HepG2 (cell line): ENCODE data around the gene CLCNKA. TPM values are rescaled to one million over a fixed set of nuclear protein-coding genes. Genes with fewer than 3 reads are reported as not detected.

Source experiments
- ATAC-seq: fragments of 200-7000 bp; cut with Tn5 transposase; 3 replicates; pipeline ENCODE4 v1.9.1; 2020; ENCODE audit warnings: mild to moderate bottlenecking, moderate library complexity
- BruUV-seq: library from RNA; stranded (reverse); fragments of 400-500 nt; replicated peaks from 2 replicates; lab custom pipeline; 2021; lab: Mats Ljungman, UMichigan
- CTCF ChIA-PET: fragments of 300-600 bp; formaldehyde crosslinking; extraction: SDS; loops from one replicate; lab custom pipeline; 2021; ENCODE audit warnings: low total read pairs, inconsistent platforms, low intra/inter-chr PET ratio; lab: Yijun Ruan, JAX
- POLR2A ChIA-PET: fragments of 350-600 bp; sonication (Branson Sonifier 250); formaldehyde crosslinking; loops from one replicate; lab custom pipeline; 2020; ENCODE audit warnings: antibody characterized with exemption, inconsistent platforms; lab: Yijun Ruan, JAX
- DNase-seq: peaks from one replicate; pipeline ENCODE4 v3.0.0-alpha.2; 2015; ENCODE audit warnings: low spot score
- FAIRE-seq: peaks from 3 replicates; lab custom pipeline; 2011; peaks lifted over from hg19 to GRCh38; lab: Jason Lieb, UNC
- H2AFZ ChIP-seq: one replicate; pipeline ENCODE4 v1.6.1; 2011; ENCODE audit warnings: low read length, inconsistent platforms
- H3K27ac ChIP-seq: fragments of 300-600 bp; 3 replicates; pipeline ENCODE4 v1.8.0; 2011; ENCODE audit warnings: mixed run types, mild to moderate bottlenecking, mixed read lengths, low read length, inconsistent platforms; ENCODE audit not compliant: insufficient read depth; ENCODE audit errors: extremely low read length
- H3K27me3 ChIP-seq, 2 experiments: fragments of 200-600 bp in 1 of 2; 2 replicates in 1 of 2; 3 replicates in 1 of 2; pipeline versions ENCODE4 v1.6.0 to v1.8.0; 2011; ENCODE audit warnings: low read length in 2 of 2, mild to moderate bottlenecking in 2 of 2, moderate library complexity in 2 of 2, inconsistent platforms in 1 of 2; ENCODE audit not compliant: insufficient read depth in 2 of 2, control insufficient read depth in 1 of 2
- H3K36me3 ChIP-seq, 2 experiments: fragments of 200-600 bp in 1 of 2; replicated peaks in 1 of 2; 2 replicates in 1 of 2; 3 replicates in 1 of 2; pipeline versions ENCODE4 v1.5.1 to v1.8.0; 2011; ENCODE audit warnings: low read length in 2 of 2, inconsistent platforms in 1 of 2; ENCODE audit not compliant: insufficient read depth in 2 of 2, control insufficient read depth in 1 of 2
- H3K4me1 ChIP-seq: 2 replicates; pipeline ENCODE4 v1.5.1; 2012; ENCODE audit warnings: low read length, inconsistent platforms; ENCODE audit not compliant: insufficient read depth
- H3K4me2 ChIP-seq: 2 replicates; pipeline ENCODE4 v1.6.0; 2011; ENCODE audit warnings: low read depth, low read length, inconsistent platforms
- H3K4me3 ChIP-seq, 3 experiments: fragments of 200-600 bp in 1 of 3; sonication (generic), shearing (Covaris generic) in 1 of 3; replicated peaks in 1 of 3; 2 replicates each; pipeline ENCODE4 v1.5.1; 2011 to 2016; ENCODE audit warnings: low read length in 3 of 3, inconsistent platforms in 2 of 3, low read depth in 2 of 3, mild to moderate bottlenecking in 2 of 3, control low read depth in 1 of 3, mixed read lengths in 1 of 3; ENCODE audit not compliant: insufficient read depth in 1 of 3
- H3K79me2 ChIP-seq: one replicate; pipeline ENCODE4 v1.6.1; 2011; ENCODE audit warnings: low read length, inconsistent platforms; ENCODE audit not compliant: insufficient read depth
- H3K9ac ChIP-seq: 2 replicates; pipeline ENCODE4 v1.6.0; 2011; ENCODE audit warnings: mild to moderate bottlenecking, low read depth, low read length, inconsistent platforms; ENCODE audit not compliant: insufficient read depth
- H3K9me3 ChIP-seq: 2 replicates; pipeline ENCODE4 v1.5.1; 2012; ENCODE audit warnings: mild to moderate bottlenecking, low read length
- H4K20me1 ChIP-seq: 2 replicates; pipeline ENCODE4 v1.6.0; 2011; ENCODE audit warnings: inconsistent platforms, mild to moderate bottlenecking, low read length, moderate library complexity; ENCODE audit not compliant: insufficient read depth
- DPF2 ChIP-seq: sonication (generic); formaldehyde crosslinking; IDR thresholded peaks from 2 replicates; pipeline ENCODE4 v1.4.0; 2020; ENCODE audit warnings: mild to moderate bottlenecking, low read depth, missing genetic modification reagents, borderline replicate concordance
- HIVEP1 ChIP-seq: sonication (generic); formaldehyde crosslinking; IDR thresholded peaks from 2 replicates; pipeline ENCODE4 v1.4.0; 2020; ENCODE audit warnings: mild to moderate bottlenecking, missing genetic modification reagents
- HNRNPK ChIP-seq: fragments of 200-400 bp; formaldehyde crosslinking; IDR thresholded peaks from 2 replicates; pipeline ENCODE4 v1.6.1; 2018; ENCODE audit warnings: low read length, low read depth, moderate library complexity, mild to moderate bottlenecking; ENCODE audit not compliant: poor library complexity, severe bottlenecking
- KDM3A ChIP-seq: IDR thresholded peaks from 2 replicates; pipeline ENCODE4 v1.6.1; 2018; ENCODE audit warnings: low read depth, missing compliant biosample characterization
- MXI1 ChIP-seq: IDR thresholded peaks from 3 replicates; pipeline ENCODE4 v1.6.1; 2012; ENCODE audit warnings: low read depth, low read length, inconsistent platforms, borderline replicate concordance
- PPARG ChIP-seq: conservative IDR thresholded peaks from 2 replicates; pipeline ENCODE4 v1.6.1; 2016; ENCODE audit warnings: missing biosample characterization, missing genetic modification reagents
- SIN3B ChIP-seq: fragments of 150-350 bp; IDR thresholded peaks from 2 replicates; pipeline ENCODE4 v1.6.1; 2014; ENCODE audit warnings: low read length
- TFE3 ChIP-seq: IDR thresholded peaks from 2 replicates; pipeline ENCODE4 v1.6.1; 2016
- ZBTB40 ChIP-seq, 2 experiments: fragments of 450-650 bp in 1 of 2; sonication (generic) in 1 of 2; formaldehyde crosslinking in 1 of 2; IDR thresholded peaks; 2 replicates each; pipeline versions ENCODE4 v1.6.1 to v1.8.0; 2016 to 2022; ENCODE audit warnings: antibody characterized with exemption in 1 of 2, mild to moderate bottlenecking in 1 of 2, missing genetic modification reagents in 1 of 2
- ZBTB8A ChIP-seq: sonication (generic); formaldehyde crosslinking; IDR thresholded peaks from 2 replicates; pipeline ENCODE4 v1.4.0; 2020; ENCODE audit warnings: mild to moderate bottlenecking, low read depth, missing genetic modification reagents, borderline replicate concordance
- ZNF224 ChIP-seq: sonication (generic); formaldehyde crosslinking; IDR thresholded peaks from 2 replicates; pipeline ENCODE4 v1.5.0; 2020; ENCODE audit warnings: mild to moderate bottlenecking, missing genetic modification reagents
- ZNF34 ChIP-seq: sonication (generic); formaldehyde crosslinking; IDR thresholded peaks from 2 replicates; pipeline ENCODE4 v1.4.0; 2020; ENCODE audit warnings: mild to moderate bottlenecking, missing genetic modification reagents, borderline replicate concordance
- ZNF629 ChIP-seq: sonication (generic); formaldehyde crosslinking; conservative IDR thresholded peaks from 2 replicates; pipeline ENCODE4 v1.5.0; 2020; ENCODE audit warnings: missing genetic modification reagents
- ZNF777 ChIP-seq: sonication (generic); formaldehyde crosslinking; IDR thresholded peaks from 2 replicates; pipeline ENCODE4 v1.4.0; 2020; ENCODE audit warnings: missing genetic modification reagents
- WGBS: methylation state at CpG from one replicate; pipeline ENCODE4 v1.1.6; 2017; ENCODE audit warnings: low lambda C conversion rate; 5-methylcytosine and 5-hydroxymethylcytosine counted together
- in situ Hi-C: cut with HindIII; loops from 2 replicates; pipeline ENCODE4 v1.10.0; 2017; ENCODE audit warnings: low pct_unique_long_range_greater_than_20kb; ENCODE audit not compliant: extremely low pct_ligation_motif_present
- intact Hi-C: fragments of 100-400 bp; cut with micrococcal nuclease; formaldehyde crosslinking; loops from one replicate; pipeline ENCODE4 v1.10.0; 2022; ENCODE audit not compliant: unreplicated experiment
- polyA plus RNA-seq, 8 experiments: library from polyadenylated mRNA; depleted of rRNA in 3 of 8; stranded (reverse) in 7 of 8; unstranded in 1 of 8; fragments of >200 nt; fragmentation: Illumina TruSeq in 4 of 8; extraction: Trizol in 4 of 8; gene quantifications; 2 replicates each; pipeline versions ENCODE4 v1.2.1 to v1.2.3, GENCODE V29; 2011 to 2016; ENCODE audit warnings: low read depth in 4 of 8, missing spikeins in 1 of 8, mixed read lengths in 1 of 8; ENCODE audit not compliant: insufficient read depth in 1 of 8
- total RNA-seq, 5 experiments: library from RNA; depleted of rRNA; stranded (reverse); fragments of >200 nt; fragmentation: Illumina TruSeq; extraction: Trizol; gene quantifications; 2 replicates each; pipeline ENCODE4 v1.2.3, GENCODE V29; 2016; ENCODE audit warnings: low read depth in 1 of 5

The CLCNKA gene
- total and polyA plus RNA-seq, 2 of the 13 experiments (the other 11 are each of a cell fraction or from before 2014, with no cell fraction given): 0.03 TPM; not detected in 1

GRCh38 chr1:16067127-16067768 lies 45.4 kb downstream of the CLCNKA start:
- ChIA-PET CTCF (no interaction called here), POLR2A (no interaction called here)
- ATAC-seq: peak; percentile 27
- in situ Hi-C loops: no loop called here
- Histone ChIP-seq H3K9me3 (no peaks in the 10 kb centered on the region), H3K9ac (peak overlapping the region; percentile 37; the same call in 1 of the 2 replicates), H3K4me2 (peak overlapping the region; percentile 45), H3K27me3 (peaks cover 10 to 72% of the 10 kb centered on the region in 2 experiments), H3K4me3 (peak overlapping the region in 1 of 3 experiments; percentile 39; a peak in 1 of 6 replicates), H3K79me2 (no peaks in the 10 kb centered on the region), H3K4me1 (peaks cover 43% of the 10 kb centered on the region), H2AFZ (no peak overlapping the region), H4K20me1 (no peaks in the 10 kb centered on the region), H3K36me3 (no peaks in the 10 kb centered on the region), H3K27ac (no peak overlapping the region)
- FAIRE-seq: no peak
- peak; percentile 61 for DNase-seq
- BruUV-seq: no TSS peak
- WGBS: 0% methylated on average over 3 of the region's 6 CpGs
- intact Hi-C loops: no loop called here
- no peak for TF ChIP-seq ZNF224 (CRISPR knock-in tag)
- TF ChIP-seq HIVEP1 (CRISPR knock-in tag): no peak
- TF ChIP-seq TFE3 (CRISPR knock-in tag): 0 out of 2 replicates have a peak, but pooled peaks have one; percentile 17
- TF ChIP-seq KDM3A (CRISPR knock-in tag): no peak
- TF ChIP-seq PPARG: no peak
- no peak for TF ChIP-seq DPF2 (CRISPR knock-in tag)
- TF ChIP-seq ZNF34 (CRISPR knock-in tag): no peak
- no peak for TF ChIP-seq ZBTB8A (CRISPR knock-in tag)
- TF ChIP-seq MXI1: peak; percentile 77; the same call in 2 of the 3 replicates
- no peak for TF ChIP-seq HNRNPK
- TF ChIP-seq ZNF777: no peak
- TF ChIP-seq ZBTB40 (IDR thresholded peaks at IDR 0.05): no peak
- TF ChIP-seq ZBTB40 (CRISPR knock-in tag; IDR thresholded peaks at IDR 0.05): no peak
- no peak for TF ChIP-seq ZNF629 (CRISPR knock-in tag)
- no peak for TF ChIP-seq SIN3B
